HepG2 (cell line): Measurements from ENCODE around the gene VTI1B.

ENCODE experiments used
- NR2C2 ChIP-seq: sonication (generic); formaldehyde crosslinking; IDR thresholded peaks from 2 replicates; pipeline ENCODE4 v1.4.0; 2020; ENCODE audit warnings: missing genetic modification reagents, mild to moderate bottlenecking, moderate library complexity, borderline replicate concordance
- RNF219 ChIP-seq: sonication (generic); formaldehyde crosslinking; IDR thresholded peaks from 2 replicates; pipeline ENCODE4 v1.5.0; 2020; ENCODE audit warnings: mild to moderate bottlenecking, missing genetic modification reagents
- ZFP82 ChIP-seq: sonication (generic); formaldehyde crosslinking; IDR thresholded peaks from 2 replicates; pipeline ENCODE4 v1.5.1; 2020; ENCODE audit warnings: mild to moderate bottlenecking, missing genetic modification reagents, borderline replicate concordance
- TF ChIP-seq, protein P1 (sequence below): IDR thresholded peaks from 2 replicates; pipeline ENCODE4 v1.4.0; 2020; ENCODE audit warnings: mild to moderate bottlenecking, missing genetic modification reagents
- TF ChIP-seq, protein P2 (sequence below): sonication (generic); formaldehyde crosslinking; IDR thresholded peaks from 2 replicates; pipeline ENCODE4 v1.4.0; 2020; ENCODE audit warnings: mild to moderate bottlenecking, missing genetic modification reagents
- TF ChIP-seq, protein P3 (sequence below): sonication (generic); formaldehyde crosslinking; IDR thresholded peaks from 2 replicates; pipeline ENCODE4 v1.5.0; 2020; ENCODE audit warnings: mild to moderate bottlenecking, missing genetic modification reagents, moderate library complexity

GRCh38 chr14:67673451-67673850 is 981 bp downstream of the VTI1B start:
- TF ChIP-seq, protein P1, sequence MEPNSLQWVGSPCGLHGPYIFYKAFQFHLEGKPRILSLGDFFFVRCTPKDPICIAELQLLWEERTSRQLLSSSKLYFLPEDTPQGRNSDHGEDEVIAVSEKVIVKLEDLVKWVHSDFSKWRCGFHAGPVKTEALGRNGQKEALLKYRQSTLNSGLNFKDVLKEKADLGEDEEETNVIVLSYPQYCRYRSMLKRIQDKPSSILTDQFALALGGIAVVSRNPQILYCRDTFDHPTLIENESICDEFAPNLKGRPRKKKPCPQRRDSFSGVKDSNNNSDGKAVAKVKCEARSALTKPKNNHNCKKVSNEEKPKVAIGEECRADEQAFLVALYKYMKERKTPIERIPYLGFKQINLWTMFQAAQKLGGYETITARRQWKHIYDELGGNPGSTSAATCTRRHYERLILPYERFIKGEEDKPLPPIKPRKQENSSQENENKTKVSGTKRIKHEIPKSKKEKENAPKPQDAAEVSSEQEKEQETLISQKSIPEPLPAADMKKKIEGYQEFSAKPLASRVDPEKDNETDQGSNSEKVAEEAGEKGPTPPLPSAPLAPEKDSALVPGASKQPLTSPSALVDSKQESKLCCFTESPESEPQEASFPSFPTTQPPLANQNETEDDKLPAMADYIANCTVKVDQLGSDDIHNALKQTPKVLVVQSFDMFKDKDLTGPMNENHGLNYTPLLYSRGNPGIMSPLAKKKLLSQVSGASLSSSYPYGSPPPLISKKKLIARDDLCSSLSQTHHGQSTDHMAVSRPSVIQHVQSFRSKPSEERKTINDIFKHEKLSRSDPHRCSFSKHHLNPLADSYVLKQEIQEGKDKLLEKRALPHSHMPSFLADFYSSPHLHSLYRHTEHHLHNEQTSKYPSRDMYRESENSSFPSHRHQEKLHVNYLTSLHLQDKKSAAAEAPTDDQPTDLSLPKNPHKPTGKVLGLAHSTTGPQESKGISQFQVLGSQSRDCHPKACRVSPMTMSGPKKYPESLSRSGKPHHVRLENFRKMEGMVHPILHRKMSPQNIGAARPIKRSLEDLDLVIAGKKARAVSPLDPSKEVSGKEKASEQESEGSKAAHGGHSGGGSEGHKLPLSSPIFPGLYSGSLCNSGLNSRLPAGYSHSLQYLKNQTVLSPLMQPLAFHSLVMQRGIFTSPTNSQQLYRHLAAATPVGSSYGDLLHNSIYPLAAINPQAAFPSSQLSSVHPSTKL (CRISPR knock-in tag), result no peak
- TF ChIP-seq RNF219 (CRISPR knock-in tag), result no peak
- no peak for TF ChIP-seq ZFP82 (CRISPR knock-in tag)
- TF ChIP-seq, protein P2, sequence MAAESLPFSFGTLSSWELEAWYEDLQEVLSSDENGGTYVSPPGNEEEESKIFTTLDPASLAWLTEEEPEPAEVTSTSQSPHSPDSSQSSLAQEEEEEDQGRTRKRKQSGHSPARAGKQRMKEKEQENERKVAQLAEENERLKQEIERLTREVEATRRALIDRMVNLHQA (CRISPR knock-in tag), result no peak
- TF ChIP-seq NR2C2 (CRISPR knock-in tag), result no peak
- TF ChIP-seq, protein P3, sequence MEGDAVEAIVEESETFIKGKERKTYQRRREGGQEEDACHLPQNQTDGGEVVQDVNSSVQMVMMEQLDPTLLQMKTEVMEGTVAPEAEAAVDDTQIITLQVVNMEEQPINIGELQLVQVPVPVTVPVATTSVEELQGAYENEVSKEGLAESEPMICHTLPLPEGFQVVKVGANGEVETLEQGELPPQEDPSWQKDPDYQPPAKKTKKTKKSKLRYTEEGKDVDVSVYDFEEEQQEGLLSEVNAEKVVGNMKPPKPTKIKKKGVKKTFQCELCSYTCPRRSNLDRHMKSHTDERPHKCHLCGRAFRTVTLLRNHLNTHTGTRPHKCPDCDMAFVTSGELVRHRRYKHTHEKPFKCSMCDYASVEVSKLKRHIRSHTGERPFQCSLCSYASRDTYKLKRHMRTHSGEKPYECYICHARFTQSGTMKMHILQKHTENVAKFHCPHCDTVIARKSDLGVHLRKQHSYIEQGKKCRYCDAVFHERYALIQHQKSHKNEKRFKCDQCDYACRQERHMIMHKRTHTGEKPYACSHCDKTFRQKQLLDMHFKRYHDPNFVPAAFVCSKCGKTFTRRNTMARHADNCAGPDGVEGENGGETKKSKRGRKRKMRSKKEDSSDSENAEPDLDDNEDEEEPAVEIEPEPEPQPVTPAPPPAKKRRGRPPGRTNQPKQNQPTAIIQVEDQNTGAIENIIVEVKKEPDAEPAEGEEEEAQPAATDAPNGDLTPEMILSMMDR (CRISPR knock-in tag), result no peak
